GM21737 (cell line): Measurements from ENCODE around the gene TRIM63.

Experiments
- ATAC-seq: cut with Tn5 transposase; IDR thresholded peaks from one replicate; pipeline ENCODE4 v1.9.1; 2021; ENCODE audit warnings: mild to moderate bottlenecking, moderate library complexity; ENCODE audit not compliant: unreplicated experiment

TRIM63 gene

GRCh38 chr1:26089125-26089524 is 21.7 kb upstream of the TRIM63 start:
- ATAC-seq = no peak

DNA sequence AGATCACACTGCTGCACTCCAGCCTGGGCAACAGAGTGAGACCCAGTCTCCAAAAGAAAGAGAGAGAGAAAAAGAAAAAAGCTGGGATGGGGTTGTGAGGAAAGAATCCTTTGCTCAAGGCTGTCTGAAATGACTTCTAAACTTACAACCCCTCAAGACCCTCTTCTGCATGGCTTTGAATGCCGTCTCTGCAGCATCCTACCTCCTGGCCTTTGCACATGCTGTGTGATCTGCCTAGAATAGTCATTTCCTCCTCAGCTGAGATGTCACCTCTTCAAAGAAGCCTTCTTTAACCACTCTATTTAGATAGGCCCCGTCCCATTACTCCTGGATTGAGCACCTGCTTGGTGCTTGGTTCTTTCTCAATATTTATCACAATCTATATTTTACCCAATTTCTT is 17.4 kb upstream of the TRIM63 start:
- ATAC-seq = no peak

GRCh38 chr1:26084091-26084561 is 16.7 kb upstream of the TRIM63 start:
- ATAC-seq = no peak

DNA sequence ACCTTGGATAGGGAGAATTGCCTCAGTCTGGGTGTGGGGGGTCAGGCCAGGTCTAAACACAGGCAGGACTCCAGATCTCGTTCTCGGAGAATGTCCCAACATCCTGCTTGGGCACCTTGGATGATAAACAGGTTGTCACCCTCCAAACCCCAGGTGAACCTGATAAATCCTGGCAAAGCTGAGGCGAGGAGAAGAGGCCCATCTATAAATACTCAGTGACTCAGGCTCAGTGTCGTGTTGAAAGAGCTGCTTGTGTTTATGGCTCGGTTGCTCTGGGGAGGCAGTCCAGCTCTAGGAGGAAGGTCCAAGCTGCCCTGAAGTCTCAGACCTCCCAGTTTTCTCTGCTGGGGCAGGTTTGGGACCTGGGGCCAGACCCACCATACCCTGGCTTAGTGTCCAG is 15.8 kb upstream of the TRIM63 start:
- ATAC-seq = no peak

GRCh38 chr1:26082020-26082350 is 14.6 kb upstream of the TRIM63 start:
- no peak for ATAC-seq

GRCh38 chr1:26081267-26082019 is 14.0 kb upstream of the TRIM63 start:
- no peak for ATAC-seq

DNA sequence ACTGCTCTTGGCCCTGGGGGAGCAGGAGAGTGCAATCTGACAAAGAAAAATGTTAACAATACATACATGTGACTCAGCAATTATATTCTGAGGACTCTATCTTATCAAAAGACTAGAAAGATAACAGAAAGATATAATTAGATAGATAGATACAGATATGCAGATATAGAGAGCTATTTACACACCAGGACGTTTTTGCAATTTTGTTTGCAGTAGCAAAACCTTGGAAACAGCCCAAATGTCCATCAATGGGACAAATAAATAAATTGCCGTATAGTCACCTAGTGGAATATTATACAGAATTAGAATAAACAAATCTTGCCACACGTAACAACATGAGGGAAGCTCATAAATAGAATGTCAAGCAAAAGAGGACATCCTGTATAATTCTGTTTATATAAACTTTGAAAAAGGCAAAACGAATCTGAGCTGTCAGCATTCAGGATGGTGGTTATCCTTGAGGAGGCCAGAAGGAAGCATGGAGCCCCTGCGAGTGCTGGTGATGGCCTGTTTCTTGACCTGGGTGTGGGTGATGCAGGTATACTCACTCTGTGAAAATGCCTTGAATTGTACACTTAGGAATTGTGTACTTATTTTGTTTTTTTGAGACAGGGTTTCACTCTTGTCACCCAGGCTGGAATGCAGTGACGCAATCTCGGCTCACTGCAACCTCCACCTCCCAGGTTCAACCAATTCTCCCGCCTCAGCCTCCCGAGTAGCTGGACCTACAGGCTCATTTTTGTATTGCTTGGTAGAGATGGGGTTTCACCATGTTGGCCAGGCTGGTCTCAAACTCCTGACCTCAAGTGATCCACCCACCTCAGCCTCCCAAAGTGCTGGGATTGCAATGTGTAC is 12.8 kb upstream of the TRIM63 start:
- ATAC-seq = no peak

GRCh38 chr1:26079178-26079563 is 11.7 kb upstream of the TRIM63 start:
- ATAC-seq = no peak

GRCh38 chr1:26078286-26079177 is 11.1 kb upstream of the TRIM63 start:
- ATAC-seq = no peak

GRCh38 chr1:26077524-26077923 is 10.1 kb upstream of the TRIM63 start:
- ATAC-seq = no peak

GRCh38 chr1:26075421-26076144 is 8.2 kb upstream of the TRIM63 start:
- ATAC-seq = no peak

GRCh38 chr1:26072305-26072704 is 4.9 kb upstream of the TRIM63 start:
- ATAC-seq = no peak

DNA sequence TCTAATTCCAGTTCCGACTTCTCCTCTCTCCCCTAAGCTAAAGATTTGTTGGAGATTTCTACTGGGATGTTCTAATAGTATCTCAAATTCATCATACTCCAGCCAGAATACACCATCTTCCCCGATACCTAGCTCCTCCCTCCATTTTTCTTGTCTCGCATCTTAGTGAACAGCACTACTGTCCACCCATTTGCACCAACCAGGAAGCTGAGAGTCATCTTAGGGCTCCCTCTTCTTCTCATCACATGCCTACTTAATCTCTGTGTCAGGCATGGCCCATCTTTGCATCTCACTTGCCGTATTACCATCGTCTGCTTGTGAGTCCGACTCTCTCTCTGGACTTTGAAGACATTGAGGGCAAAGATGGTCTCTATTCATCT is 3.5 kb upstream of the TRIM63 start:
- no peak for ATAC-seq

DNA sequence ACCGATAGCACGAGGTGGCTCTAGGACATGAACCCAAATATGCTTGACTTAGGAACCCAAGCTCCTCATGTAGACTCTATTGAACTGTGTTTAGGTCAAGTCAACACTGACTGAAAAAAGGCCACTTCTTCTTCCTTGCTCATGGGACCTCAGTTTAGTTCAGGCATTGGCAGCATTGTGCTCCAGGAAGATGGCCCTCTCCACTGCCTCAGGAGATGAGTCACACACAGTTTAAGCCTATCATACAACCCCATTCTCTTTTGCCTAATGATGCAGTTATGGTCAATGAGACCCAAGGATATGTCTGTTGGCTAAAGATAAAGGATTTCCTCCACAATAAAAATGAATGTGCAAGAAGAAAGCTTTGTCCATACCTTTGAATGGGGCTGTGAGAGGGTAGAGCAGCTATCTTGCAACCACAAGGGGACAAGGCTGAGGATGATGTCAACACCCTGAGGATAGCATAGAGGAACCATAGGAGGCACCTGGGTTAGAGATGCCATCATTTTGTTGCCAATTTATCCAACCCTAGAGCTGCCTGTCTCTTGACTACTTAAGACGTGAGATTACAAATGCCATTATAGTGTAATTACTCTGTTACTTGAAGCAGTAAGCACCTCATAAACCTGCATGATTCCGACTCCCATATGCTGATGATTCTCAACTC is 3.0 kb upstream of the TRIM63 start:
- no peak for ATAC-seq

DNA sequence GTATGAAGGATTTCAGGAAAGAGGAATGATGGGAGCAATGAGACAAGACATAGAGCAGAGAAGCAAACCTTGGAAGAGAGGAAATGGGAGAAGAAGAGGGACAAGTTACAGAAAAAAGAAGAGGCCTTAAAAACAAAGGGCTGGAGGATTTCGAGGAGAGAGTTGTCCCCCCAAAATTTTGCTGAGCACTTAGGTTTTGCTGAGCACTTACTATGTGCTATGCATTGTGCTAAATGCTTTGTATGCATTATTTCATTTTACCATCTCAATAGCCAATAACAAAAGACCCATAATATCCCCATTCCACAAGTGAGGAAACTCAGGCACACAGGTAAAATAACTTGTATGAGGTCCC is 2.5 kb upstream of the TRIM63 start:
- no peak for ATAC-seq

DNA sequence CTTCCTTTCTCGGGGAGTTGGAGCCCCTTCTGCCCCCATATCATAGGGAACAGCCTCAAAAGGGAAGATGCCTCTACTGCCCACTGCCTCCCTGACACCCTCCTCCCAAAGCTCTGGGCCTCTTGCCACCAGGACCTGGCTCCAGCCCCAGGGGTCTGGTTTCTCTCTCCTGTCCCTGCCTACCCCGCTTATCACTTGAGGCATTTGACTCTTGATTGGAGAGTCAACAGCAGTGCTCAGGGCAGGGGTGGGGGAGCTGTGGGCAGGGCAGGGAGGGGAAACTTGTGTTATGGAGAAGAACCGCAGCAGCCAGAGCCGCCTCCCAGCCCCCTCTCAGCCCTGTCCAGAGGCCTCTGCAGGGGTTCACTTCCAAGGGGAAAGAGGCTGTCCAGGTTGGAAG is 573 bp downstream of the TRIM63 start:
- no peak for ATAC-seq

GRCh38 chr1:26066160-26066559 is 1.3 kb downstream of the TRIM63 start:
- ATAC-seq = no peak

DNA sequence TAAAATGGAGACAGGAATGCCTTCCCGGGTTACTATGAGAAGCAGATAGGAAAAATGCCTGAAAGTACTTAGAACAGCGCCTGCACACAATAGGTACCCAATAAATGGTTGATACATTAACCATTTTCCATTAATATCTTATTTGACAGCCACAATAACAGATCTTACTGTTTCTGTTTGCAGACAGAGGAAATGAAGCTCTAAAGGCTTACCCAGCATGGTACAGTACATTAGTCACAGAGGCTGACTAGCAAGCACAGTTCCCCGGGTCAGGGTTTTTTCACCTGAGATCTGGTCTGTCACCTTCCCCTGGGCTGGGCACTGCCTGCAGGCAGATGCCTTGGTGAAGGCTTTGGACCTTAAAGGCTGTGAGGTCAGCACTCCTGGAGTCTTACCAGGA is 2.9 kb downstream of the TRIM63 start:
- ATAC-seq = no peak

DNA sequence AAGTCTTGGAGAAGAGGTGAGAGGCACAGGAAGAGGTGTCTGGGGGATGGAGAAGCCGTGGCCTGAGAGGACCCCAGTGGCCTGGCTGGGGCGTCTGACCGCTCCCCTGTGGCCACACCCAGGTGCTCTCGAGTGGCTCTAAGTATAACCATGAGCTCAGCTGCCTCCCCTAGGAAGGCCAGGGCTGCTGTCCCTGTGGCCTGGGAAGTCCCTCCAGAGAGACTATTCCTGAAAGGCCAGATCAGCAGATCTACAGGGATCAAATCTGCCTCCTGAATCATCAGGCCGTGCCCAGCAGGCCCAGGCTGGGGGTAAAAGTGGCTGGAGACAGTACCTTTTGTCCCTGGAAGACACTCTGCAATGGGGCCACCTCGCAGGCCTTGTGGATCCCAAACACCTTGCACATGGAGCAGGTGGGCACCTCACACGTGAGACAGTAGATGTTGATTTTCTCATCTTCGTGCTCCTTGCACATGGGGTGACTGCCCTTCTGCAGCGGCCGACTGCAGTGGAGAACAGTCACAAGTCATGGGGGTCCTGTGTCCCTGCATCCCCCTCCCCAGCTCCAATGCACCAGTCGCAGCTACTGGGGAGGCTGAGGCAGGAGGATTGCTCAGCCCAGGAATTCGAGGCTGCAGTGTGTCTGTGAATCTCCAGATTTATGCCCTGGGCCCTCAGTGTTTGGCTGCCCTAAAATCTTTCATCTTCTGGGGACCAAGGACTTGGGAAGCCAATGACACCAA is 6.4 kb downstream of the TRIM63 start:
- no peak for ATAC-seq

DNA sequence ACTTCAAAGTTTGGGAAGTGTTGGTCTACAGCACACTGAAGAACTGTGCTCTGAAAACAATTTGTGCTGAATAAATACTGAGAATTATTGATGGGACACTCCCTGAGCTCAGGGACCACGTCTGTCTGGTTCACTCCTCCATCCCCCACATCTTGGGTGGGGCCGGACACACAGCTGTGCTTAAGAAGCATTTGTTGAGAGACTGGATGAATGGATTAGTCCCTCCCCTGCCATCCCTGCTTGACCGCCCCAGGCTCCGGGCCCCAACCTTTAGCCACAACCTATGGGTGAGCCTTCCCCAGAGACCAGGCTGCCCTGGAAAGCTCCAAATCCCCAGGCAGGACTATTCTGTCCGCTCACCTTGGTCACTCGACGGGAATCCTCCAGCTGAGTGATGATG is 7.5 kb downstream of the TRIM63 start:
- ATAC-seq = no peak
